Gastrocnemius medialis (tissue), 4 donors: ENCODE measurements around the gene RASGRP2. TPM values are rescaled to one million over a fixed set of nuclear protein-coding genes. Genes with fewer than 3 reads are reported as not detected.

Experiments used
- ATAC-seq, 2 donors: fragments of 150-250 bp; one replicate each; pipeline ENCODE4 v1.9.1; 2016
- DNase-seq, 2 donors: peaks; one replicate each; pipeline ENCODE4 v3.0.0-alpha.2; 2019
- H3K27ac ChIP-seq, 4 donors: fragments of 200-600 bp; sonication (generic); 1 replicate in 1 of 4; 2 replicates in 3 of 4; pipeline ENCODE4 v1.5.1; 2016 to 2018; ENCODE audit warnings: mild to moderate bottlenecking in 2 of 4, moderate library complexity in 1 of 4
- H3K27me3 ChIP-seq, 3 donors: fragments of 200-600 bp; sonication (generic) in 2 of 3; 1 replicate in 1 of 3; 2 replicates in 2 of 3; pipeline versions ENCODE4 v1.5.1 to v1.6.0; 2016 to 2019; ENCODE audit warnings: mild to moderate bottlenecking in 1 of 3, moderate library complexity in 1 of 3
- H3K36me3 ChIP-seq, 2 donors: fragments of 200-600 bp; sonication (generic) in 1 of 2; one replicate each; pipeline ENCODE4 v1.5.1; 2017 to 2018
- H3K4me1 ChIP-seq, 2 donors: fragments of 200-600 bp; sonication (generic) in 1 of 2; one replicate each; pipeline ENCODE4 v1.5.1; 2016 to 2017; ENCODE audit warnings: mild to moderate bottlenecking in 2 of 2
- H3K4me3 ChIP-seq, 4 donors: fragments of 200-600 bp; sonication (generic) in 3 of 4; 1 replicate in 1 of 4; 2 replicates in 3 of 4; pipeline ENCODE4 v1.5.1; 2016 to 2019; ENCODE audit warnings: mild to moderate bottlenecking in 2 of 4
- H3K9me3 ChIP-seq, 3 donors: fragments of 200-600 bp; sonication (generic) in 2 of 3; 1 replicate in 1 of 3; 2 replicates in 2 of 3; pipeline ENCODE4 v1.5.1; 2016 to 2019
- POLR2A ChIP-seq, 2 donors: fragments of 450-650 bp; IDR thresholded peaks; one replicate each; pipeline ENCODE4 v1.6.1; 2017; ENCODE audit warnings: antibody characterized with exemption in 2 of 2, mild to moderate bottlenecking in 2 of 2, moderate library complexity in 2 of 2
- in situ Hi-C, 4 donors: fragments of 200-750 bp; cut with MboI; loops; one replicate each; pipeline versions ENCODE4 v1.15.0 to v1.8.0; 2017; ENCODE audit warnings: low sequenced_read_pairs in 4 of 4
- intact Hi-C: fragments of 100-400 bp; cut with DNase I; formaldehyde crosslinking; loops from one replicate; pipeline ENCODE4 v1.15.1; 2023; ENCODE audit warnings: low total_unique reads
- total RNA-seq, 4 donors: library from RNA; depleted of rRNA; stranded (reverse); fragments of >200 nt; gene quantifications; one replicate each; pipeline versions ENCODE4 v1.1.0 to v1.2.3, GENCODE V29; 2016
- TF ChIP-seq, protein P1 (sequence below), 5 experiments: fragments of 450-650 bp in 3 of 5; fragments of 200-600 bp in 2 of 5; sonication (generic) in 2 of 5; IDR thresholded peaks in 4 of 5; conservative IDR thresholded peaks in 1 of 5; 1 replicate in 4 of 5; 2 replicates in 1 of 5; pipeline ENCODE4 v1.5.1; 2016 to 2019; ENCODE audit warnings: antibody characterized with exemption in 5 of 5, mild to moderate bottlenecking in 3 of 5, moderate library complexity in 3 of 5

The RASGRP2 gene
- total RNA-seq, 4 donors from 2014 or later, result 2.9 to 10.9 (median 7.1) TPM

DNA sequence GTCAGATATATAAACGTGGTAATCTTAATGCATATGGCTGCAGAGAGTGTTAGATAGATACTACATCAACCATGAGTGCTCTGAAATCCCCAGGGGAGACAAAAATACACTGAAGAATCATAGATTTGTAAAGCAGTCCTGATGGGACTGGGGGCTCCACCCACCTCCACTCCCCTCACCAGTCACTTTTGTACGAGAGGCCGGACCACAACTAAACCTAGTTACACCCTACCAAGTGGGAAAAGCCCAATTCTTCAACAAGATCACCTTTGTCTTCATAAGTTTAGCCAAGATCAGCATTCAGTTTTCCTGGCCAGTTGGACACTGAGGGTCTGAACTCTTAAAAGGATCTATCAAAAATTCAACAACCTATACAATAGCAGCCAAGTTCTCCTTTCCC, 32.9 kb upstream of the RASGRP2 start:
- intact Hi-C loops, result loop anchor here (2.0 to 5.0 kb wide), 2 partner anchors 14 to 35 kb away; partner anchors contain the start of gene RASGRP2

DNA sequence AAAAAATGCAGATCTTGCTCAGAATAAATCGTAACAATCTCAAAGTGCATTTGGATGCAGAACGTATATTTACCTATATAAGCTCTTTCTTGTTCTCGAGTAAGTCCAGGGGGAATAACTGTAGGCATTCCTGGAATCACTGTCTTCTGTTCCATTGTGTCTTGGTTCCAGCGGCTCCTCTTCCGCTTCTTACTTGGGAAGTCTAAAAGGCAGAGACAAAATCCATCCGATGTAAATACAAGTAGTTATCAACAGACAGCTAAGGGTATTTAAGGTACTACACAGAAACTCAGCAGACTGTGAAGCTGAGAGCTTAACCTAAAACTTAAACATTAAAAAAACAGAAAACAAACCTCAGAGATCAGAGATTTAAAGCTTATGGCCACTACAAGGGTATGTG, 32.5 kb upstream of the RASGRP2 start:
- TF ChIP-seq, protein P1, sequence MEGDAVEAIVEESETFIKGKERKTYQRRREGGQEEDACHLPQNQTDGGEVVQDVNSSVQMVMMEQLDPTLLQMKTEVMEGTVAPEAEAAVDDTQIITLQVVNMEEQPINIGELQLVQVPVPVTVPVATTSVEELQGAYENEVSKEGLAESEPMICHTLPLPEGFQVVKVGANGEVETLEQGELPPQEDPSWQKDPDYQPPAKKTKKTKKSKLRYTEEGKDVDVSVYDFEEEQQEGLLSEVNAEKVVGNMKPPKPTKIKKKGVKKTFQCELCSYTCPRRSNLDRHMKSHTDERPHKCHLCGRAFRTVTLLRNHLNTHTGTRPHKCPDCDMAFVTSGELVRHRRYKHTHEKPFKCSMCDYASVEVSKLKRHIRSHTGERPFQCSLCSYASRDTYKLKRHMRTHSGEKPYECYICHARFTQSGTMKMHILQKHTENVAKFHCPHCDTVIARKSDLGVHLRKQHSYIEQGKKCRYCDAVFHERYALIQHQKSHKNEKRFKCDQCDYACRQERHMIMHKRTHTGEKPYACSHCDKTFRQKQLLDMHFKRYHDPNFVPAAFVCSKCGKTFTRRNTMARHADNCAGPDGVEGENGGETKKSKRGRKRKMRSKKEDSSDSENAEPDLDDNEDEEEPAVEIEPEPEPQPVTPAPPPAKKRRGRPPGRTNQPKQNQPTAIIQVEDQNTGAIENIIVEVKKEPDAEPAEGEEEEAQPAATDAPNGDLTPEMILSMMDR (IDR thresholded peaks at IDR 0.05 in 4 of 5, conservative IDR thresholded peaks at IDR 0.05 in 1 of 5), result no peak
- no peak for TF ChIP-seq POLR2A (IDR thresholded peaks at IDR 0.05)
- no peak for DNase-seq
- H3K27ac ChIP-seq, result peak overlapping the region; percentile 98 to 100 (median 98)
- no peak for ATAC-seq
- in situ Hi-C loops, result no loop called here
- peaks cover 3 to 55% of the 10 kb centered on the region in 2 donors for H3K36me3 ChIP-seq
- intact Hi-C loops, result loop anchor here (2.0 to 5.0 kb wide), 2 partner anchors 14 to 34 kb away; partner anchors contain the start of gene RASGRP2
- no peaks in the 10 kb centered on the region for H3K9me3 ChIP-seq
- no peaks in the 10 kb centered on the region for H3K27me3 ChIP-seq
- H3K4me3 ChIP-seq, result peak overlapping the region; percentile 57 to 78 (median 74)
- peaks cover 64 to 65% of the 10 kb centered on the region in 2 donors for H3K4me1 ChIP-seq

More for the DNA sequence above, 32.9 kb upstream of the RASGRP2 start:
- TF ChIP-seq, protein P1 (IDR thresholded peaks at IDR 0.05 in 4 of 5, conservative IDR thresholded peaks at IDR 0.05 in 1 of 5), result no peak
- TF ChIP-seq POLR2A (IDR thresholded peaks at IDR 0.05), result no peak
- Histone ChIP-seq H3K27me3 (no peaks in the 10 kb centered on the region), H3K27ac (peak overlapping the region; percentile 98 to 100 (median 98)), H3K9me3 (no peaks in the 10 kb centered on the region), H3K36me3 (peaks cover 3 to 50% of the 10 kb centered on the region in 2 donors), H3K4me3 (peak overlapping the region; percentile 57 to 78 (median 74)), H3K4me1 (peaks cover 60 to 61% of the 10 kb centered on the region in 2 donors)
- DNase-seq (no peak), ATAC-seq (no peak)
- in situ Hi-C loops, result no loop called here

DNA sequence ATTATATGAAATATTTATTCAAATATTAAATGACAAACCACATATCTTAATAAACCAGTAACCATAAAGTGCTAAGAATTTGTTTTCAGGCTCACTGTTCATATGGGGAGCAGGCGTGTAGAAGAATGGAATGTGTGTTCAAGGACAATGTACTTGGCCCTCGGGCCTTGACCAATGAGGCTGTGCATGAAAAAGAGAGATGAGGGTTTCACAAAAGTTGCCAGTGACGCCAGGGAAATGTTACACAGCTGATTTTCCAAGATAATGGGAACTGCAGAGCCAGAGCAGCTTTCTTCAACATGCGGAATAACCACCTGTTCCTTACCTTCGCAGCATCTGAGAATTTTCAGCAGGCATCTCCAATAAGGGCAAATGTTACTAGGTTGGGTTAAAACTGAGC, 30.2 kb upstream of the RASGRP2 start:
- no peaks in the 10 kb centered on the region for H3K27me3 ChIP-seq
- no peak for DNase-seq
- peak overlapping the region; percentile 98 to 100 (median 98) for H3K27ac ChIP-seq
- no peak overlapping the region for H3K4me3 ChIP-seq
- H3K9me3 ChIP-seq, result no peaks in the 10 kb centered on the region
- no peak for ATAC-seq
- in situ Hi-C loops (no loop called here), intact Hi-C loops (no loop called here)
- peaks cover 8 to 77% of the 10 kb centered on the region in 2 donors for H3K36me3 ChIP-seq
- peaks cover 58 to 59% of the 10 kb centered on the region in 2 donors for H3K4me1 ChIP-seq
- TF ChIP-seq, protein P1 (IDR thresholded peaks at IDR 0.05 in 4 of 5, conservative IDR thresholded peaks at IDR 0.05 in 1 of 5), result no peak
- no peak for TF ChIP-seq POLR2A (IDR thresholded peaks at IDR 0.05)

DNA sequence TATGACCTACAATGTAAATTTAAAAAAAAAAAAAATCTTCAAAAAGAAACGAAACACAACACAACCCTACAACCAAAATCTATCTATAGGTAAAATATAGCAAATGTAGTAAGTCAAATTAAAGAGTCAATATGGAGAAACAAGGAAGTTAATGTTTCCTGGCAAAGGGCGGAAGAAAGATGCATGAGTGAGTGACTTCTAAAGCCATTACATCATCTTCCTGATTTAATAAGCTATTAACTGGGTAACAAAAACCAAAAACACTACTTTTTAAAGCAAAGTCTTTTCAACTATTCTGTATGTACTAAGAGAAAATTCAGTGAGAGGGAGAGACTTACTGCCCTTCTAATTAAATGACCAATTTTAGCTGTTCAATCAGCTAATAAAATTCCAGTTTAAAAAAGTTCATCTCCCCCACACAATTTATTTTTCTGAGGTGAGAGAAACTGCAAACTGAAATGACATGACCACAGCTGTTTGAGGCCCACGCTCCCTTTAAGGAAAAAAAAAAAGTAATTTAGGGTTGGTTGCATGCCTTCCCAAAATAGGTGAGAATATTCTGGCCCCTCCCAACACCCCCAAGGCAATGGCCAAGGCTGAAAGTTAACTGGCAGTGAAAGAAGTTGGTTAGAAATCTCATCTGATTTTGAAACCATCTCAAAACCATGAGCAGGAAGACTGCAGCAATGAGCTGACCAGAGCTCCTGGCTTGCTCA, 28.5 kb upstream of the RASGRP2 start:
- in situ Hi-C loops, result no loop called here
- no peaks in the 10 kb centered on the region for H3K27me3 ChIP-seq
- H3K27ac ChIP-seq, result peak overlapping the region; percentile 2 to 100 (median 98)
- H3K36me3 ChIP-seq, result peaks cover 12 to 94% of the 10 kb centered on the region in 2 donors
- no peak overlapping the region for H3K4me3 ChIP-seq
- no peak for TF ChIP-seq POLR2A (IDR thresholded peaks at IDR 0.05)
- TF ChIP-seq, protein P1 (IDR thresholded peaks at IDR 0.05 in 4 of 5, conservative IDR thresholded peaks at IDR 0.05 in 1 of 5), result no peak
- DNase-seq, result no peak
- ATAC-seq, result no peak
- H3K9me3 ChIP-seq, result no peaks in the 10 kb centered on the region
- intact Hi-C loops, result no loop called here
- peaks cover 65 to 66% of the 10 kb centered on the region in 2 donors for H3K4me1 ChIP-seq
